AG10803 (cell line): ENCODE results near the gene ODF2L.
A peak's percentile ranks its signal among the peaks of the same experiment; 100 is the strongest.

ENCODE experiments used
- DNase-seq: peaks from one replicate; pipeline ENCODE4 v3.0.0; 2010; ENCODE audit warnings: low read depth
- H3K4me3 ChIP-seq: 2 replicates; pipeline ENCODE4 v1.5.1; 2011; ENCODE audit warnings: mild to moderate bottlenecking, low read length, control low read depth
- CTCF ChIP-seq: conservative IDR thresholded peaks from 2 replicates; pipeline ENCODE4 v1.5.1; 2011; ENCODE audit warnings: mild to moderate bottlenecking, low read length, control low read depth, inconsistent platforms

ODF2L gene

GRCh38 chr1:86419277-86419903 lies 23.3 kb upstream of the ODF2L start:
- peak; percentile 64 for TF ChIP-seq CTCF
- DNase-seq: peak; percentile 25
- no peak overlapping the region for H3K4me3 ChIP-seq

GRCh38 chr1:86416343-86416742 lies 20.2 kb upstream of the ODF2L start:
- no peak overlapping the region for H3K4me3 ChIP-seq
- TF ChIP-seq CTCF: no peak
- no peak for DNase-seq

- H3K4me3 ChIP-seq: no peak overlapping the region
- DNase-seq: no peak
- TF ChIP-seq CTCF: no peak
Observed at GRCh38 chr1:86410879-86411278, 14.8 kb upstream of the ODF2L start.

- no peak for TF ChIP-seq CTCF
- peak; percentile 58 for DNase-seq
- H3K4me3 ChIP-seq: no peak overlapping the region
Observed at GRCh38 chr1:86409416-86410021, 13.4 kb upstream of the ODF2L start.

GRCh38 chr1:86396498-86396890 lies 371 bp upstream of the ODF2L start:
- no peak for TF ChIP-seq CTCF
- DNase-seq: no peak
- H3K4me3 ChIP-seq: peak overlapping the region; percentile 89

- DNase-seq: peak; percentile 64
- TF ChIP-seq CTCF: no peak
- no peak overlapping the region; the same call in none of the 2 replicates for H3K4me3 ChIP-seq
Observed at GRCh38 chr1:86394416-86394815, 1.7 kb downstream of the ODF2L start.

- no peak for DNase-seq
- no peak for TF ChIP-seq CTCF
- H3K4me3 ChIP-seq: no peak overlapping the region
Observed at GRCh38 chr1:86389307-86389706, 6.8 kb downstream of the ODF2L start.
